Caco-2 (cell line): ENCODE results near the gene ATP12A. TPM values are rescaled to one million over a fixed set of nuclear protein-coding genes. Genes with fewer than 3 reads are reported as not detected.

Experiments
- BruUV-seq: library from RNA; stranded (reverse); fragments of 400-500 nt; replicated peaks from 2 replicates; lab custom pipeline; 2021; lab: Mats Ljungman, UMichigan
- CTCF ChIA-PET: fragments of 300-600 bp; sonication (Branson Sonifier 250); formaldehyde crosslinking; loops from one replicate; lab custom pipeline; 2022; ENCODE audit warnings: antibody characterized with exemption; lab: Charles Lee
- POLR2A ChIA-PET: fragments of 300-600 bp; sonication (Branson Sonifier 250); formaldehyde crosslinking; loops from one replicate; lab custom pipeline; 2022; ENCODE audit warnings: antibody characterized with exemption; lab: Charles Lee
- DNase-seq, 2 experiments: peaks; one replicate each; pipeline versions ENCODE4 v3.0.0 to v3.0.0-alpha.2; 2020 to 2022
- H3K27me3 ChIP-seq: replicated peaks from 2 replicates; pipeline ENCODE4 v1.6.0; 2011; ENCODE audit warnings: low read length; ENCODE audit not compliant: control insufficient read depth, insufficient read depth
- H3K36me3 ChIP-seq: 2 replicates; pipeline ENCODE4 v1.5.1; 2011; ENCODE audit warnings: low read length; ENCODE audit not compliant: control insufficient read depth, insufficient read depth
- H3K4me1 ChIP-seq: fragments of 250-450 bp; sonication (Bioruptor Pico); 2 replicates; pipeline ENCODE4 v1.5.1; 2020; ENCODE audit warnings: mild to moderate bottlenecking
- H3K4me3 ChIP-seq: 2 replicates; pipeline ENCODE4 v1.5.1; 2011; ENCODE audit warnings: low read depth, mild to moderate bottlenecking, control low read depth, low read length
- H3K9me3 ChIP-seq: fragments of 250-450 bp; sonication (Bioruptor Pico); 2 replicates; pipeline ENCODE4 v1.5.1; 2020; ENCODE audit warnings: mild to moderate bottlenecking, moderate library complexity
- H3K27ac Mint-ChIP-seq: one replicate; pipeline ENCODE4 v1.8.0; 2022; ENCODE audit warnings: mixed read lengths; ENCODE audit not compliant: unreplicated experiment
- H3K27me3 Mint-ChIP-seq: one replicate; pipeline ENCODE4 v1.8.0; 2022; ENCODE audit warnings: mixed read lengths; ENCODE audit not compliant: insufficient read depth, unreplicated experiment
- H3K36me3 Mint-ChIP-seq: one replicate; pipeline ENCODE4 v1.8.0; 2022; ENCODE audit warnings: mild to moderate bottlenecking, mixed read lengths; ENCODE audit not compliant: insufficient read depth, unreplicated experiment
- H3K4me1 Mint-ChIP-seq: one replicate; pipeline ENCODE4 v1.8.0; 2022; ENCODE audit warnings: low read depth, mixed read lengths; ENCODE audit not compliant: unreplicated experiment
- H3K4me3 Mint-ChIP-seq: one replicate; pipeline ENCODE4 v1.8.0; 2022; ENCODE audit warnings: mild to moderate bottlenecking, moderate library complexity, mixed read lengths; ENCODE audit not compliant: unreplicated experiment
- H3K9me3 Mint-ChIP-seq: one replicate; pipeline ENCODE4 v1.8.0; 2022; ENCODE audit warnings: mixed read lengths; ENCODE audit not compliant: unreplicated experiment
- CTCF ChIP-seq, 2 experiments: fragments of 200-600 bp in 1 of 2; IDR thresholded peaks; 1 replicate in 1 of 2; 2 replicates in 1 of 2; pipeline versions ENCODE4 v1.5.1 to v1.8.0; 2011 to 2022; ENCODE audit warnings: antibody characterized with exemption in 1 of 2, control low read depth in 1 of 2, inconsistent platforms in 1 of 2, low read depth in 1 of 2, low read length in 1 of 2, mild to moderate bottlenecking in 1 of 2, moderate library complexity in 1 of 2; ENCODE audit not compliant: insufficient read depth in 1 of 2, severe bottlenecking in 1 of 2, unreplicated experiment in 1 of 2
- intact Hi-C: fragments of 100-400 bp; cut with micrococcal nuclease; formaldehyde crosslinking; loops from one replicate; pipeline ENCODE4 v1.10.0; 2022; ENCODE audit not compliant: unreplicated experiment
- total RNA-seq: library from RNA; stranded (reverse); gene quantifications from 2 replicates; pipeline ENCODE4 v1.2.3, GENCODE V29; 2022

Gene ATP12A
- total RNA-seq, 1 experiment from 2014 or later: not detected

GRCh38 chr13:24747248-24748060, 67.2 kb downstream of the ATP12A start:
- BruUV-seq: no TSS peak
- ChIA-PET CTCF (no interaction called here), POLR2A (no interaction called here)
- H3K36me3 ChIP-seq: no peaks in the 10 kb centered on the region
- H3K4me3 Mint-ChIP-seq: peak overlapping the region; percentile 42
- H3K27ac Mint-ChIP-seq: no peak overlapping the region
- H3K4me1 ChIP-seq: no peaks in the 10 kb centered on the region
- H3K4me1 Mint-ChIP-seq: peaks cover 8% of the 10 kb centered on the region
- no peaks in the 10 kb centered on the region for H3K9me3 Mint-ChIP-seq
- TF ChIP-seq CTCF (IDR thresholded peaks at IDR 0.05; ENCODE audit: insufficient read depth in 1 of 2, low read depth in 1 of 2, low read length in 1 of 2, severe bottlenecking in 1 of 2, unreplicated experiment in 1 of 2): no peak
- no peaks in the 10 kb centered on the region for H3K9me3 ChIP-seq
- H3K27me3 ChIP-seq: no peaks in the 10 kb centered on the region
- H3K27me3 Mint-ChIP-seq: no peaks in the 10 kb centered on the region
- no peak for DNase-seq
- H3K4me3 ChIP-seq: peak overlapping the region; percentile 13
- H3K36me3 Mint-ChIP-seq: no peaks in the 10 kb centered on the region
- intact Hi-C loops: no loop called here

GRCh38 chr13:24748061-24748400, 67.8 kb downstream of the ATP12A start:
- Mint-ChIP-seq H3K9me3 (no peaks in the 10 kb centered on the region), H3K27me3 (no peaks in the 10 kb centered on the region)
- no peaks in the 10 kb centered on the region for H3K27me3 ChIP-seq

GRCh38 chr13:24759197-24759596, 79.0 kb downstream of the ATP12A start:
- H3K36me3 ChIP-seq: no peaks in the 10 kb centered on the region
- no peaks in the 10 kb centered on the region; the same call in 1 of the 2 replicates for H3K27me3 ChIP-seq
- no peak for DNase-seq
- intact Hi-C loops: no loop called here
- Mint-ChIP-seq H3K27me3 (peaks cover 12% of the 10 kb centered on the region), H3K36me3 (no peaks in the 10 kb centered on the region), H3K27ac (no peak overlapping the region), H3K9me3 (no peaks in the 10 kb centered on the region), H3K4me1 (peaks cover 8% of the 10 kb centered on the region), H3K4me3 (no peak overlapping the region)
- TF ChIP-seq CTCF (IDR thresholded peaks at IDR 0.05; ENCODE audit: insufficient read depth in 1 of 2, low read depth in 1 of 2, low read length in 1 of 2, severe bottlenecking in 1 of 2, unreplicated experiment in 1 of 2): no peak
- H3K4me1 ChIP-seq: no peaks in the 10 kb centered on the region
- no peak overlapping the region for H3K4me3 ChIP-seq
- no peaks in the 10 kb centered on the region for H3K9me3 ChIP-seq
- ChIA-PET POLR2A (interaction anchor here (0.7 kb wide), 1 partner anchor 163 kb away, joined by 3 read pairs; no protein-coding TSS in a partner anchor), CTCF (no interaction called here)
- BruUV-seq: no TSS peak

More at GRCh38 chr13:24748061-24748400, 67.8 kb downstream of the ATP12A start:
- no peak overlapping the region for H3K27ac Mint-ChIP-seq
- Histone ChIP-seq H3K4me1 (no peaks in the 10 kb centered on the region), H3K4me3 (peak overlapping the region; percentile 13), H3K9me3 (no peaks in the 10 kb centered on the region), H3K36me3 (no peaks in the 10 kb centered on the region)
- no peak for TF ChIP-seq CTCF (IDR thresholded peaks at IDR 0.05; ENCODE audit: insufficient read depth in 1 of 2, low read depth in 1 of 2, low read length in 1 of 2, severe bottlenecking in 1 of 2, unreplicated experiment in 1 of 2)
- CTCF ChIA-PET: no interaction called here
- BruUV-seq: no TSS peak
- H3K4me1 Mint-ChIP-seq: peaks cover 8% of the 10 kb centered on the region
- intact Hi-C loops: no loop called here
- POLR2A ChIA-PET: no interaction called here
- peak overlapping the region; percentile 42 for H3K4me3 Mint-ChIP-seq
- no peaks in the 10 kb centered on the region for H3K36me3 Mint-ChIP-seq
- DNase-seq: no peak

Other genes with a start within 250 kb of the ATP12A start
- gene PARP4, start 167.6 kb upstream of the ATP12A start, total RNA-seq: 29.7 TPM in 2 replicates
- gene RNF17, start 83.8 kb downstream of the ATP12A start, total RNA-seq: 0.14 TPM in 2 replicates